C4-2B (cell line): ENCODE measurements around the gene ATXN2.
"Not testable (repeated sequence)": the region's sequence is repeated elsewhere in the genome, so short reads cannot be mapped to it uniquely, and the experiment has no call there.

Experiments used
- H3K27ac ChIP-seq: fragments of 450-650 bp; 2 replicates; pipeline ENCODE4 v1.5.1; 2017
- CTCF ChIP-seq: fragments of 450-650 bp; conservative IDR thresholded peaks from 2 replicates; pipeline ENCODE4 v1.5.1; 2017; ENCODE audit warnings: mild to moderate bottlenecking
- ZFX ChIP-seq: fragments of 450-650 bp; IDR thresholded peaks from 2 replicates; pipeline ENCODE4 v1.6.1; 2017

The ATXN2 gene

DNA sequence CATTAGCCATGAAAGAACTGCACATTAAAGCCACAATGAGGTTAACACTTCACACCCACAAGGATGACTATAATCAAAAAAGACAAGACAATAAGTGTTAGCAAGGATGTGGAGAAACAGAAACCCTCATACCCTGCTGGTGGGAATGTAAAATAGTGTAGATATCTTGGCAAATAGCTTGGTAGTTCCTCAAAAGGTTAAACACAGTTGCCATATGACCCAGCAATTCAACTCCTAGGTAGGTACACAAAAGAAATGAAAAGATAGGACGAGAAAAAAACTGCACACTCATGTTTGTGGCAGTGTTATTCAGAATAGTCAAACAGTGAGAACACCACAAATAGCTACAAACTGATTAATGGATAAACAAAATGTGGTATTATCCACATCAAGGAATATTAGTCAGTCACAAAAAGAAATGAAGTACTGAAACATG lies 93.5 kb downstream of the ATXN2 start:
- no peak for TF ChIP-seq ZFX
- no peak for TF ChIP-seq CTCF

GRCh38 chr12:111503116-111503515 lies 96.0 kb downstream of the ATXN2 start:
- no peak overlapping the region for H3K27ac ChIP-seq
- TF ChIP-seq ZFX: no peak
- TF ChIP-seq CTCF: no peak

More for the DNA sequence above, 93.5 kb downstream of the ATXN2 start:
- H3K27ac ChIP-seq: no peak overlapping the region

- no peak overlapping the region for H3K27ac ChIP-seq
- TF ChIP-seq CTCF: no peak
- no peak for TF ChIP-seq ZFX
Observed at GRCh38 chr12:111494676-111495075, 104.4 kb downstream of the ATXN2 start.

DNA sequence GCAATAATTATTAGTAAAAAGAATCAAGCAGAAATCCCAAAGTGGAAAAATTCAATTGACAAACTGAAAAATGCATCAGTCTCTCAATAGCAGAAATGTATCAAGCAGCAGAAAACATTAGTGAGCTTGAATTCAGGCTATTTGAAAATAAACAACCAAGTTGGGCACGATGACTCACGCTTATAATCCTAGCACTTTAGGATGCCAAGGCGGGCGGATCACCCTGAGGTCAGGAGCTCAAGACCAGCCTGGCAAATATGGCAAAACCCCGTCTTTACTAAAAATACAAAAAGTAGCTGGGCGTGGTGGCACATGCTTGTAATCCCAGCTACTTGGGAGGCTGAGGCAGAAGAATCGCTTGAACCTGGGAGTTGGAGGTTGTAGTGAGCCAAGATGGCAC lies 106.1 kb downstream of the ATXN2 start:
- not testable (repeated sequence) for H3K27ac ChIP-seq

GRCh38 chr12:111488798-111489197 lies 110.3 kb downstream of the ATXN2 start:
- H3K27ac ChIP-seq: no peak overlapping the region
- TF ChIP-seq CTCF: no peak
- no peak for TF ChIP-seq ZFX

DNA sequence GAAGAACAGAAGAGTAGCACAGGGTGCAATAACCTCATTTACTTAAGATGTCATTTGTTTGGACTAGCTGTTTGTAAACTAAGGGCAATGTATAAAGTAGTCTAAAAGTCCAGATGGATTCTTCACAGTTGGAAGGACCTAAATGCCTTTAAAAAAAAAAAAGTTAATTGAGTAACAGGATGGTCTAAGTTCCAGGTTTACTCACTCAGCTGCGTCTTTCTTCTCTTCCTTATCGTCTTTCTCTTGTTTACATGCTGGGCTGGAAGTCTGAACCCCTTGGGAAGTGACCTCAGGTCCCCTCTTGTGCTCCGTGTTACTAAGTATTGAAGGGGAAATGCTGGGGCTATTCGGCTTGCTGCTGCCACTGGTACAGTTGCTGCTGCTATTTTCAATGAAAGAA lies 110.8 kb downstream of the ATXN2 start:
- H3K27ac ChIP-seq: no peak overlapping the region
- TF ChIP-seq ZFX (no peak), CTCF (no peak)

DNA sequence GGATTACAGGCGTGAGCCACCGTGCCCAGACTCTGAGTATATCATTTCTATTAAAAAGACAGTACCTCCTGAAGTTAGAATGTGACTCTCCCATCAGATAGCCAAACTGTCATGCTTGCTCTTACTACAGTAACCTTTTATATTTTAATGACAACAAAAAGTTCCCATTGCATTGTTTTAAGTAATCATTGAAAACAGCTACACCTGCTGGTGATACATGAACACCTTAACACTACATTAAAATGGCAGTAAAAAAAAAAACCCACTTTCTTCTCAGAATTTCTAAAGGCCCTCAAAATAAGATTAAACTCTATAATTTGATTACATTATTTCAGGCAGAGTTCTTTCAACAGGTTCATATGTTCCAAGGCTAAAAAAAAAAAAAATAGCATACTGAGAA lies 116.7 kb downstream of the ATXN2 start:
- TF ChIP-seq CTCF (peak; percentile 39), ZFX (no peak)
- no peak overlapping the region for H3K27ac ChIP-seq

DNA sequence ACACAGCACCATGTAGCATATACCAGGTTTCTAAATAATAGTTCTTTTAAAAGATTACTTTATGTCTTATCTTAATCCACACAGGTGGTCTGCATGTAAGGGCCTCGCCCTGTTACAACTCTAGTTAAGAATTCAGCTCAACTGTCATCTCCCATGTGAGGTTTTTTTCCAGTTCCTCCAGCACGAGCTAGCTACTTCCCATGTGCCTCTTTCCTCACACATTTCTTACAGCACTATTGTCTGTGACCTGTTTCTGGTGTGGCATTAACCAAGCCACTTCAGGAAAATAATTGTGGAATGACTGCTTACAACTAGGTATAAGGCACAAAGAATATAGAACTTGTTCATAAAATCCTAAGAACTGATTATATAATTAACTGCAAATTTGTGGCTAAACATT lies 127.9 kb downstream of the ATXN2 start:
- TF ChIP-seq ZFX: no peak
- TF ChIP-seq CTCF: no peak
- H3K27ac ChIP-seq: no peak overlapping the region
